Stomach (tissue), 9 donors: Measurements from ENCODE around the gene CPNE1. TPM values are rescaled to one million over a fixed set of nuclear protein-coding genes. Genes with fewer than 3 reads are reported as not detected.

Source experiments
- DNase-seq, 2 donors: peaks; one replicate each; pipeline versions ENCODE4 v3.0.0 to v3.0.0-alpha.2; 2013 to 2019
- H3K27ac ChIP-seq, 5 donors: fragments of 200-600 bp in 4 of 5; sonication (generic) in 4 of 5; one replicate each; pipeline ENCODE4 v1.5.1; 2013 to 2019; ENCODE audit warnings: mild to moderate bottlenecking in 1 of 5, moderate library complexity in 1 of 5
- H3K27me3 ChIP-seq, 3 donors: fragments of 200-600 bp; sonication (generic); one replicate each; pipeline ENCODE4 v1.5.1; 2017 to 2019; ENCODE audit warnings: mixed run types in 1 of 3
- H3K36me3 ChIP-seq, 4 donors: fragments of 200-600 bp; sonication (generic); 1 replicate in 3 of 4; 2 replicates in 1 of 4; pipeline ENCODE4 v1.5.1; 2016 to 2019
- H3K4me1 ChIP-seq, 4 donors: fragments of 200-600 bp; sonication (generic); one replicate each; pipeline ENCODE4 v1.5.1; 2016 to 2019
- H3K4me3 ChIP-seq, 4 donors: fragments of 200-600 bp; sonication (generic) in 3 of 4; one replicate each; pipeline ENCODE4 v1.5.1; 2016 to 2019; ENCODE audit warnings: mild to moderate bottlenecking in 1 of 4
- H3K9me3 ChIP-seq, 4 donors: fragments of 200-600 bp; sonication (generic); one replicate each; pipeline ENCODE4 v1.5.1; 2016 to 2019
- CTCF ChIP-seq, 7 experiments: fragments of 450-650 bp in 4 of 7; fragments of 200-600 bp in 3 of 7; sonication (generic) in 3 of 7; IDR thresholded peaks; one replicate each; pipeline ENCODE4 v1.5.1; 2016 to 2019; ENCODE audit warnings: antibody characterized with exemption in 7 of 7, control low read depth in 2 of 7, mild to moderate bottlenecking in 1 of 7
- EP300 ChIP-seq: sonication (generic); formaldehyde crosslinking; IDR thresholded peaks from one replicate; pipeline ENCODE4 v1.6.1; 2017; ENCODE audit warnings: antibody characterized with exemption
- POLR2A ChIP-seq, 4 donors: fragments of 450-650 bp; IDR thresholded peaks; one replicate each; pipeline ENCODE4 v1.6.1; 2016; ENCODE audit warnings: antibody characterized with exemption in 4 of 4, control low read depth in 2 of 4, mild to moderate bottlenecking in 1 of 4, moderate library complexity in 1 of 4
- POLR2AphosphoS5 ChIP-seq, 3 donors: sonication (generic); formaldehyde crosslinking; IDR thresholded peaks; one replicate each; pipeline ENCODE4 v1.6.1; 2016; ENCODE audit warnings: antibody characterized with exemption in 3 of 3
- WGBS, 5 donors: extraction: QIAGEN DNeasy Blood & Tissue Kit in 3 of 5; methylation state at CpG; one replicate each; pipeline versions ENCODE4 v1.1.5 to v1.1.7; 2013 to 2018; 5-methylcytosine and 5-hydroxymethylcytosine counted together
- intact Hi-C: fragments of 100-400 bp; cut with DNase I; formaldehyde crosslinking; loops from one replicate; pipeline ENCODE4 v1.15.1; 2023; ENCODE audit warnings: low total_unique reads
- polyA plus RNA-seq, 3 donors: library from polyadenylated mRNA; stranded (reverse); fragments of 200-250 nt; gene quantifications; one replicate each; pipeline ENCODE4 v1.2.3, GENCODE V29; 2013
- small RNA-seq, 4 donors: library from RNA; depleted of rRNA; stranded (forward); fragments of <200 nt; gene quantifications; one replicate each; pipeline ENCODE3, GENCODE V24; 2016
- total RNA-seq, 5 donors: library from RNA; depleted of rRNA; stranded (reverse); fragments of >200 nt; gene quantifications; one replicate each; pipeline versions ENCODE4 v1.1.0 to v1.2.3, GENCODE V29; 2014 to 2016
- donor health status: healthy with polysubstance abuse.
- donor health status: Bipolar disorder and iron deficiency.
- donor health status: healthy.

Gene CPNE1
- total and polyA plus RNA-seq, 8 donors, result 67.9 to 172 (median 107) TPM

- Histone ChIP-seq H3K27me3 (no peaks in the 10 kb centered on the region), H3K27ac (no peak overlapping the region), H3K4me3 (no peak overlapping the region), H3K4me1 (peaks cover 0 to 5% (median 2%) of the 10 kb centered on the region in 4 donors), H3K36me3 (peaks cover 0 to 14% (median 2%) of the 10 kb centered on the region in 4 donors), H3K9me3 (peaks cover 0 to 5% (median 2%) of the 10 kb centered on the region in 4 donors)
- TF ChIP-seq POLR2AphosphoS5 (IDR thresholded peaks at IDR 0.05), result no peak
- no peak for TF ChIP-seq EP300
- no peak for TF ChIP-seq CTCF (IDR thresholded peaks at IDR 0.05)
- TF ChIP-seq POLR2A (IDR thresholded peaks at IDR 0.05), result no peak
- intact Hi-C loops, result no loop called here
- DNase-seq, result no peak
- WGBS, 5 donors, result 83 to 92% (median 88%) methylated on average over 8 of the region's 8 CpGs
Measured at GRCh38 chr20:35578469-35578868, 86.2 kb downstream of the CPNE1 start.

GRCh38 chr20:35576816-35577215, 87.9 kb downstream of the CPNE1 start:
- H3K27me3 ChIP-seq, result no peaks in the 10 kb centered on the region
- H3K27ac ChIP-seq, result peak overlapping the region in 3 of 5 donors; percentile 21 to 43 (median 27)
- DNase-seq, result no peak
- peaks cover 0 to 16% (median 13%) of the 10 kb centered on the region in 4 donors for H3K9me3 ChIP-seq
- 54 to 68% (median 58%) methylated on average over 3 of the region's 3 CpGs for WGBS, 5 donors
- no peak for TF ChIP-seq EP300
- no peak for TF ChIP-seq CTCF (IDR thresholded peaks at IDR 0.05)
- TF ChIP-seq POLR2AphosphoS5 (IDR thresholded peaks at IDR 0.05), result no peak
- TF ChIP-seq POLR2A (IDR thresholded peaks at IDR 0.05), result no peak
- H3K36me3 ChIP-seq, result peaks cover 0 to 2% (median 0%) of the 10 kb centered on the region in 4 donors
- intact Hi-C loops, result no loop called here
- H3K4me3 ChIP-seq, result no peak overlapping the region
- H3K4me1 ChIP-seq, result peaks cover 0 to 5% (median 2%) of the 10 kb centered on the region in 4 donors

Small RNA genes within 50 kb of the gene (small RNA-seq; reads per million reads assigned to genes)
- gene RNU6-759P (0 reads per million in 4 donors), gene RPL37P1 (0 reads per million in 4 donors)

Other genes starting within 250 kb of the CPNE1 start
- gene GDF5, start 226.7 kb downstream of the CPNE1 start, total RNA-seq, result under 1 TPM in 2 of 5 donors, not detected in 3; 0.18 to 0.58 TPM
- under 1 TPM in 1 of 3 donors, not detected in 2; 0.33 TPM for gene GDF5, start 226.7 kb downstream of the CPNE1 start, polyA plus RNA-seq
- 10 to 100 TPM in 3 of 5 donors, 1 to 10 TPM in 2; 2.9 to 51.3 (median 19.3) TPM for gene CEP250, start 209.3 kb downstream of the CPNE1 start, total RNA-seq
- 1 to 10 TPM; 3.8 to 7.2 (median 6.6) TPM for gene CEP250, start 209.3 kb downstream of the CPNE1 start, polyA plus RNA-seq
- not detected for gene C20orf173, start 135.2 kb downstream of the CPNE1 start, total RNA-seq
- gene C20orf173, start 135.2 kb downstream of the CPNE1 start, polyA plus RNA-seq, result not detected
- gene ERGIC3, start 122.8 kb downstream of the CPNE1 start, total RNA-seq, result 100 to 1,000 TPM in 4 of 5 donors, 10 to 100 TPM in 1; 32.1 to 302 (median 241) TPM
- gene ERGIC3, start 122.8 kb downstream of the CPNE1 start, polyA plus RNA-seq, result 100 to 1,000 TPM; 194 to 227 (median 213) TPM
- 10 to 100 TPM in 1 of 5 donors, 1 to 10 TPM in 1, not detected in 3; 3.5 to 39.7 TPM for gene SPAG4, start 49.1 kb downstream of the CPNE1 start, total RNA-seq
- 10 to 100 TPM in 1 of 3 donors, 1 to 10 TPM in 2; 2.9 to 10.5 (median 3.9) TPM for gene SPAG4, start 49.1 kb downstream of the CPNE1 start, polyA plus RNA-seq
- 100 to 1,000 TPM in 1 of 5 donors, 10 to 100 TPM in 4; 16.2 to 147 (median 47.7) TPM for gene RBM12, start within 50 bp of the CPNE1 start, total RNA-seq
- 10 to 100 TPM in 1 of 3 donors, 1 to 10 TPM in 2; 7.9 to 13.3 (median 9.6) TPM for gene RBM12, start within 50 bp of the CPNE1 start, polyA plus RNA-seq
- 10 to 100 TPM in 4 of 5 donors, under 1 TPM in 1; 0.58 to 54.2 (median 25.4) TPM for gene NFS1, start 34.5 kb upstream of the CPNE1 start, total RNA-seq
- gene NFS1, start 34.5 kb upstream of the CPNE1 start, polyA plus RNA-seq, result 10 to 100 TPM; 22.0 to 27.6 (median 22.8) TPM
- gene ROMO1, start 34.5 kb upstream of the CPNE1 start, total RNA-seq, result 100 to 1,000 TPM; 101 to 629 (median 179) TPM
- 100 to 1,000 TPM; 462 to 651 (median 513) TPM for gene ROMO1, start 34.5 kb upstream of the CPNE1 start, polyA plus RNA-seq
- gene RBM39, start 77.4 kb upstream of the CPNE1 start, total RNA-seq, result 100 to 1,000 TPM; 358 to 770 (median 579) TPM
- gene RBM39, start 77.4 kb upstream of the CPNE1 start, polyA plus RNA-seq, result 100 to 1,000 TPM in 2 of 3 donors, 10 to 100 TPM in 1; 93.3 to 273 (median 119) TPM
- gene PHF20, start 107.1 kb upstream of the CPNE1 start, total RNA-seq, result 100 to 1,000 TPM in 1 of 5 donors, 10 to 100 TPM in 4; 22.6 to 135 (median 58.0) TPM
- 10 to 100 TPM; 18.3 to 27.3 (median 20.4) TPM for gene PHF20, start 107.1 kb upstream of the CPNE1 start, polyA plus RNA-seq